AG08396 (cell line): ENCODE measurements around the gene ILRUN.
"Not testable (repeated sequence)": the region's sequence is repeated elsewhere in the genome, so short reads cannot be mapped to it uniquely, and the experiment has no call there.

Experiments used
- DNase-seq: peaks from one replicate; pipeline ENCODE4 v3.0.0; 2012; ENCODE audit warnings: low spot score, mixed read lengths

The ILRUN gene

GRCh38 chr6:34696739-34697543 is at the start of gene ILRUN:
Gene ILRUN, minus strand, starts transcription at chr6:34696767. Its CDS starts 164 bp downstream, at chr6:34696603.
- peak; percentile 97 for DNase-seq

- DNase-seq, result no peak
These were observed 48.9 kb upstream of the ILRUN start for GRCh38 chr6:34745277-34746103.

GRCh38 chr6:34744294-34744647 is 47.7 kb upstream of the ILRUN start:
- not testable (repeated sequence) for DNase-seq

GRCh38 chr6:34743625-34744293 is 47.2 kb upstream of the ILRUN start:
- no peak for DNase-seq

GRCh38 chr6:34742094-34742493 is 45.5 kb upstream of the ILRUN start:
- no peak for DNase-seq

- DNase-seq, result no peak
These were observed 40.3 kb upstream of the ILRUN start for GRCh38 chr6:34736823-34737222.

- DNase-seq, result no peak
These were observed 35.0 kb upstream of the ILRUN start for GRCh38 chr6:34731393-34732060.

- DNase-seq, result no peak
These were observed 33.3 kb upstream of the ILRUN start for GRCh38 chr6:34729631-34730470.

GRCh38 chr6:34726055-34726454 is 29.5 kb upstream of the ILRUN start:
- DNase-seq, result no peak

GRCh38 chr6:34723203-34723602 is 26.6 kb upstream of the ILRUN start:
- DNase-seq, result no peak

- no peak for DNase-seq
These were observed 25.9 kb upstream of the ILRUN start for GRCh38 chr6:34722451-34722850.

- DNase-seq, result not testable (repeated sequence)
These were observed 23.6 kb upstream of the ILRUN start for GRCh38 chr6:34720160-34720559.

GRCh38 chr6:34719646-34720045 is 23.1 kb upstream of the ILRUN start:
- not testable (repeated sequence) for DNase-seq

- no peak for DNase-seq
These were observed 22.4 kb upstream of the ILRUN start for GRCh38 chr6:34718976-34719375.

GRCh38 chr6:34717466-34717865 is 20.9 kb upstream of the ILRUN start:
- no peak for DNase-seq

- no peak for DNase-seq
These were observed 18.1 kb upstream of the ILRUN start for GRCh38 chr6:34714663-34715062.

GRCh38 chr6:34712881-34713280 is 16.3 kb upstream of the ILRUN start:
- DNase-seq, result not testable (repeated sequence)

- peak; percentile 24 for DNase-seq
These were observed 12.8 kb upstream of the ILRUN start for GRCh38 chr6:34709386-34709785.

GRCh38 chr6:34705241-34705640 is 8.7 kb upstream of the ILRUN start:
- no peak for DNase-seq

GRCh38 chr6:34701199-34701598 is 4.6 kb upstream of the ILRUN start:
- DNase-seq, result no peak

- DNase-seq, result no peak
These were observed 1.5 kb upstream of the ILRUN start for GRCh38 chr6:34697904-34698559.
